PC-9 (cell line): Measurements from ENCODE around the gene ZNF341. TPM values are rescaled to one million over a fixed set of nuclear protein-coding genes. Genes with fewer than 3 reads are reported as not detected.
A peak's percentile ranks its signal among the peaks of the same experiment; 100 is the strongest.
"Not testable (repeated sequence)": the region's sequence is repeated elsewhere in the genome, so short reads cannot be mapped to it uniquely, and the experiment has no call there.

Experiments
- BruUV-seq: library from RNA; stranded (reverse); fragments of 400-500 nt; replicated peaks from 2 replicates; lab custom pipeline; 2021; lab: Mats Ljungman, UMichigan
- CTCF ChIA-PET: fragments of 300-600 bp; sonication (Branson Sonifier 250); formaldehyde crosslinking; loops from one replicate; lab custom pipeline; 2022; ENCODE audit warnings: antibody characterized with exemption; lab: Charles Lee
- POLR2A ChIA-PET: fragments of 300-600 bp; sonication (Branson Sonifier 250); formaldehyde crosslinking; loops from one replicate; lab custom pipeline; 2022; ENCODE audit warnings: antibody characterized with exemption; ENCODE audit not compliant: unreplicated experiment; lab: Charles Lee
- DNase-seq, 2 experiments: peaks; one replicate each; pipeline versions ENCODE4 v3.0.0 to v3.0.0-alpha.2; 2015 to 2022; ENCODE audit warnings: mixed read lengths in 1 of 2
- H2AFZ ChIP-seq: fragments of 200-600 bp; sonication (generic); 2 replicates; pipeline ENCODE4 v1.8.1; 2017; ENCODE audit warnings: antibody characterized with exemption
- H3F3A ChIP-seq: fragments of 200-600 bp; sonication (generic); 2 replicates; pipeline ENCODE4 v1.8.1; 2017; ENCODE audit warnings: antibody characterized with exemption, mild to moderate bottlenecking, low read depth; ENCODE audit not compliant: insufficient read depth
- H3K27ac ChIP-seq: fragments of 200-600 bp; sonication (generic); 2 replicates; pipeline ENCODE4 v1.6.1; 2016; ENCODE audit warnings: mixed run types
- H3K27me3 ChIP-seq: fragments of 200-600 bp; sonication (generic); 2 replicates; pipeline ENCODE4 v1.6.1; 2016; ENCODE audit warnings: low read depth, mixed run types; ENCODE audit not compliant: insufficient read depth
- H3K36me3 ChIP-seq: fragments of 200-600 bp; sonication (generic); 2 replicates; pipeline ENCODE4 v1.6.1; 2016; ENCODE audit warnings: low read depth, mixed run types
- H3K4me1 ChIP-seq: fragments of 200-600 bp; sonication (generic); replicated peaks from 2 replicates; pipeline ENCODE4 v1.6.1; 2016; ENCODE audit warnings: mixed run types; ENCODE audit not compliant: insufficient read depth
- H3K4me2 ChIP-seq: fragments of 200-600 bp; sonication (generic); 2 replicates; pipeline ENCODE4 v1.6.1; 2017; ENCODE audit warnings: mixed run types
- H3K4me3 ChIP-seq: fragments of 200-600 bp; sonication (generic); 2 replicates; pipeline ENCODE4 v1.6.1; 2016; ENCODE audit warnings: mixed run types
- H3K79me2 ChIP-seq: fragments of 200-600 bp; sonication (generic); 2 replicates; pipeline ENCODE4 v1.6.1; 2017; ENCODE audit warnings: low read depth, mixed run types
- H3K9me2 ChIP-seq: fragments of 200-600 bp; sonication (generic); 2 replicates; pipeline ENCODE4 v1.8.1; 2017; ENCODE audit warnings: mild to moderate bottlenecking; ENCODE audit not compliant: insufficient read depth
- H3K9me3 ChIP-seq: fragments of 200-600 bp; sonication (generic); 2 replicates; pipeline ENCODE4 v1.8.1; 2016; ENCODE audit warnings: low read depth; ENCODE audit not compliant: insufficient read depth
- H4K20me1 ChIP-seq: fragments of 200-600 bp; sonication (generic); 2 replicates; pipeline ENCODE4 v1.8.1; 2017; ENCODE audit not compliant: insufficient read depth
- EZH2 ChIP-seq: fragments of 200-600 bp; sonication (generic); IDR thresholded peaks from 2 replicates; pipeline ENCODE4 v1.8.0; 2017; ENCODE audit warnings: antibody characterized with exemption, low read depth
- intact Hi-C: fragments of 100-400 bp; cut with micrococcal nuclease; formaldehyde crosslinking; loops from one replicate; pipeline ENCODE4 v1.10.0; 2022; ENCODE audit not compliant: unreplicated experiment
- total RNA-seq: library from RNA; stranded (reverse); gene quantifications from 2 replicates; pipeline ENCODE4 v1.2.3, GENCODE V29; 2021
- TF ChIP-seq, protein P1 (sequence below): fragments of 200-600 bp; sonication (generic); conservative IDR thresholded peaks from 2 replicates; pipeline ENCODE4 v1.6.1; 2017; ENCODE audit warnings: mixed run types, antibody characterized with exemption, mild to moderate bottlenecking, moderate library complexity

ZNF341 gene
- total RNA-seq, 1 experiment from 2014 or later = 5.6 TPM

DNA sequence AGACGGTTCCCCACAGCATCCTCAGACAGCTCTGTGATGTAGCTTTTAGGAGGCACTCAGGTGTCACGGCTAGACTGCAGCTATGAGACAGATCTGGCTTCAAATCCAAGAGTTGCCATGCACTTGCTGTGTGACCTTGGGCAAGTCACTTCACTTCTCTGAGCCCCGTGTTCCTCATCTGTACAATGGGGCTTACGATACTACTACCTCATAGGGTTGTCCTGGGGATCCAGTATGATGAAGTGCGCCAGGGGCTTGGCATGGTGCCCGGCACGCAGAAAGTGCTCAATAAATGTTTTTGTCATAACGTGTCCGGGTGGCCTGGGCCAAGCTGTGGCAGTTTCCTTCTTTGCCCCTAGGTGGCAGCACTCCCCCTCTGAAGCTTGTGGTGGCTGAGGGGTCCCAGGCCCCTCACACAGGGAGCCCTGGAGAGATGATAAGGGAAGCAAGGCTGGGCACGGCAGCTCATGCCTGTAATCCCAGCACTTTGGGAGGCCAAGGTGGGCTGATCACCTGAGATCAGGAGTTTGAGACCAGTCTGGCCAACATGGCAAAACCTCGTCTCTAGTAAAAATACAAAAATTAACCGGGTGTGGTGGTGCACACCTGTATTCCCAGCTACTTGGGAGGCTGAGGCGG, 60.3 kb downstream of the ZNF341 start:
- no TSS peak for BruUV-seq
- Histone ChIP-seq H3K9me3 (no peaks in the 10 kb centered on the region), H3K4me2 (no peak overlapping the region), H3K4me1 (peaks cover 76% of the 10 kb centered on the region), H3F3A (peaks cover 51% of the 10 kb centered on the region), H4K20me1 (no peaks in the 10 kb centered on the region), H3K36me3 (no peaks in the 10 kb centered on the region), H3K9me2 (no peaks in the 10 kb centered on the region), H3K27me3 (no peaks in the 10 kb centered on the region), H3K79me2 (peaks cover 3% of the 10 kb centered on the region; the same call in 1 of the 2 replicates), H3K27ac (no peak overlapping the region; the same call in 1 of the 2 replicates), H3K4me3 (no peak overlapping the region), H2AFZ (no peak overlapping the region)
- POLR2A ChIA-PET = interaction anchor here (0.6 to 0.8 kb wide), 2 partner anchors 20 to 70 kb away, joined by 3 to 4 read pairs; no protein-coding TSS in a partner anchor
- peak in 1 of 2 experiments; percentile 57 for DNase-seq
- intact Hi-C loops = loop anchor here (5.0 kb wide), 2 partner anchors 65 to 275 kb away; no protein-coding TSS in a partner anchor
- CTCF ChIA-PET = interaction anchor here (0.6 to 1.3 kb wide), 6 partner anchors 21 to 389 kb away, joined by 3 to 6 read pairs (median 4); partner anchors contain the start of gene EIF2S2
- no peak for TF ChIP-seq EZH2
- TF ChIP-seq, protein P1, sequence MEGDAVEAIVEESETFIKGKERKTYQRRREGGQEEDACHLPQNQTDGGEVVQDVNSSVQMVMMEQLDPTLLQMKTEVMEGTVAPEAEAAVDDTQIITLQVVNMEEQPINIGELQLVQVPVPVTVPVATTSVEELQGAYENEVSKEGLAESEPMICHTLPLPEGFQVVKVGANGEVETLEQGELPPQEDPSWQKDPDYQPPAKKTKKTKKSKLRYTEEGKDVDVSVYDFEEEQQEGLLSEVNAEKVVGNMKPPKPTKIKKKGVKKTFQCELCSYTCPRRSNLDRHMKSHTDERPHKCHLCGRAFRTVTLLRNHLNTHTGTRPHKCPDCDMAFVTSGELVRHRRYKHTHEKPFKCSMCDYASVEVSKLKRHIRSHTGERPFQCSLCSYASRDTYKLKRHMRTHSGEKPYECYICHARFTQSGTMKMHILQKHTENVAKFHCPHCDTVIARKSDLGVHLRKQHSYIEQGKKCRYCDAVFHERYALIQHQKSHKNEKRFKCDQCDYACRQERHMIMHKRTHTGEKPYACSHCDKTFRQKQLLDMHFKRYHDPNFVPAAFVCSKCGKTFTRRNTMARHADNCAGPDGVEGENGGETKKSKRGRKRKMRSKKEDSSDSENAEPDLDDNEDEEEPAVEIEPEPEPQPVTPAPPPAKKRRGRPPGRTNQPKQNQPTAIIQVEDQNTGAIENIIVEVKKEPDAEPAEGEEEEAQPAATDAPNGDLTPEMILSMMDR = peak; percentile 99

DNA sequence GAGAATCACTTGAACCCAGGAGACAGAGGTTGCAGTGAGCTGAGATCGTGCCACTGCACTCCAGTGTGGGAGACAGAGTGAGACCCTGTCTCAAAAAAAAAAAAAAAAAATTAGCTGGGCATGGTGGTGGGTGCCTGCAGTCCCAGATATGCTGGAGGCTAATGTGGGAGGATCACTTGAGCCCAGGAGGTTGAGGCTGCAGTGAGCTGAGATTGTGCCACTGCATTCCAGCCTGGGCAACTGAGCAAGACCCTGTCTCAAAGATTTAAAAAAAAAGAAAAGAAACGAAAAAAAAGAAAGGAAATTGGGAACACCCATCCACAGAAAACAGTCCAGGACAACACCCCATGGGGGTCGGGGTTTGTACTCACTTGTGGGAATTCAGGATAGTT, 60.8 kb downstream of the ZNF341 start:
- H3K9me3 ChIP-seq, H3K79me2 ChIP-seq, H3K36me3 ChIP-seq, H3K27me3 ChIP-seq, H3K4me2 ChIP-seq, H3K4me3 ChIP-seq, H3K9me2 ChIP-seq, H4K20me1 ChIP-seq, DNase-seq, BruUV-seq, H2AFZ ChIP-seq: not testable (repeated sequence)
- intact Hi-C loops = loop anchor here (5.0 kb wide), 2 partner anchors 65 to 275 kb away; no protein-coding TSS in a partner anchor
- CTCF ChIA-PET = interaction anchor here (0.6 to 1.3 kb wide), 6 partner anchors 21 to 389 kb away, joined by 3 to 6 read pairs (median 4); partner anchors contain the start of gene EIF2S2
- Histone ChIP-seq H3F3A (peaks cover 56% of the 10 kb centered on the region), H3K27ac (0 out of 2 replicates have a peak overlapping the region, but pooled peaks have one; percentile 3), H3K4me1 (peaks cover 76% of the 10 kb centered on the region)
- POLR2A ChIA-PET = interaction anchor here (0.8 kb wide), 1 partner anchor 69 kb away, joined by 4 read pairs; no protein-coding TSS in a partner anchor

GRCh38 chr20:33793011-33793931, 61.5 kb downstream of the ZNF341 start:
- no peaks in the 10 kb centered on the region for H3K9me3 ChIP-seq
- no peaks in the 10 kb centered on the region for H3K27me3 ChIP-seq
- intact Hi-C loops = loop anchor here (5.0 kb wide), 2 partner anchors 64 to 274 kb away; no protein-coding TSS in a partner anchor
- BruUV-seq = no TSS peak
- no peak overlapping the region for H2AFZ ChIP-seq
- TF ChIP-seq, protein P1 = no peak
- TF ChIP-seq EZH2 = no peak
- H4K20me1 ChIP-seq = no peaks in the 10 kb centered on the region
- CTCF ChIA-PET = interaction anchor here (0.5 to 0.7 kb wide), 3 partner anchors 117 to 388 kb away, joined by 3 to 12 read pairs (median 5); no protein-coding TSS in a partner anchor
- H3K27ac ChIP-seq = 0 out of 2 replicates have a peak overlapping the region, but pooled peaks have one; percentile 3
- H3F3A ChIP-seq = peaks cover 56% of the 10 kb centered on the region
- H3K4me1 ChIP-seq = peaks cover 76% of the 10 kb centered on the region
- no peaks in the 10 kb centered on the region for H3K36me3 ChIP-seq
- no peak overlapping the region for H3K4me2 ChIP-seq
- POLR2A ChIA-PET = interaction anchor here (0.6 to 0.7 kb wide), 2 partner anchors 18 to 287 kb away, joined by 6 to 8 read pairs; partner anchors contain the start of gene CHMP4B
- no peaks in the 10 kb centered on the region for H3K9me2 ChIP-seq
- peaks cover 3% of the 10 kb centered on the region; the same call in 1 of the 2 replicates for H3K79me2 ChIP-seq
- no peak for DNase-seq
- no peak overlapping the region for H3K4me3 ChIP-seq
